SK-N-SH (cell line): ENCODE data around the gene EVL. TPM values are rescaled to one million over a fixed set of nuclear protein-coding genes. Genes with fewer than 3 reads are reported as not detected.

ENCODE experiments used
- CTCF ChIA-PET: fragments of 300-600, 350-600 bp; formaldehyde crosslinking; extraction: SDS; loops from one replicate; lab custom pipeline; 2021; lab: Yijun Ruan, JAX
- POLR2A ChIA-PET: fragments of 350-600 bp; sonication (Branson Sonifier 250); formaldehyde crosslinking; extraction: SDS; loops from one replicate; lab custom pipeline; 2020; ENCODE audit warnings: antibody characterized with exemption, inconsistent platforms; lab: Yijun Ruan, JAX
- DNase-seq: peaks from one replicate; pipeline ENCODE4 v3.0.0; 2012
- H2AFZ ChIP-seq: fragments of 200-600 bp; sonication (generic); 2 replicates; pipeline ENCODE4 v1.8.1; 2016; ENCODE audit warnings: antibody characterized with exemption, mild to moderate bottlenecking, low read depth
- H3F3A ChIP-seq: fragments of 200-600 bp; sonication (generic); replicated peaks from 2 replicates; pipeline ENCODE3; 2016; ENCODE audit warnings: antibody characterized with exemption, mild to moderate bottlenecking; ENCODE audit not compliant: insufficient read depth
- H3K27ac ChIP-seq, 2 experiments: fragments of 200-500 bp in 1 of 2; fragments of 200-600 bp in 1 of 2; sonication (Bioruptor generic) in 1 of 2; sonication (generic), shearing (Covaris generic) in 1 of 2; 2 replicates each; pipeline versions ENCODE4 v1.5.1 to v1.6.1; 2014 to 2016; ENCODE audit warnings: low read depth in 2 of 2, inconsistent platforms in 1 of 2, low read length in 1 of 2, mild to moderate bottlenecking in 1 of 2, mixed read lengths in 1 of 2
- H3K27me3 ChIP-seq: fragments of 200-600 bp; sonication (generic), shearing (Covaris generic); 2 replicates; pipeline ENCODE4 v1.6.1; 2016; ENCODE audit warnings: mixed run types; ENCODE audit not compliant: insufficient read depth
- H3K36me3 ChIP-seq, 2 experiments: fragments of 200-500 bp in 1 of 2; fragments of 200-600 bp in 1 of 2; sonication (Bioruptor generic) in 1 of 2; sonication (generic) in 1 of 2; replicated peaks in 1 of 2; 2 replicates each; pipeline versions ENCODE3 to v1.5.1; 2014 to 2016; ENCODE audit warnings: low read length in 1 of 2, mild to moderate bottlenecking in 1 of 2; ENCODE audit not compliant: insufficient read depth in 2 of 2, control insufficient read depth in 1 of 2
- H3K4me1 ChIP-seq, 2 experiments: fragments of 200-500 bp in 1 of 2; fragments of 200-600 bp in 1 of 2; sonication (Bioruptor generic) in 1 of 2; sonication (generic), shearing (Covaris generic) in 1 of 2; 2 replicates each; pipeline versions ENCODE4 v1.5.1 to v1.6.1; 2014 to 2016; ENCODE audit warnings: low read depth in 1 of 2, low read length in 1 of 2, mixed run types in 1 of 2; ENCODE audit not compliant: insufficient read depth in 2 of 2, control insufficient read depth in 1 of 2
- H3K4me2 ChIP-seq: fragments of 200-600 bp; sonication (generic), shearing (Covaris generic); 2 replicates; pipeline ENCODE4 v1.6.1; 2017; ENCODE audit warnings: mixed run types
- H3K4me3 ChIP-seq, 2 experiments: fragments of 200-500 bp in 1 of 2; fragments of 200-600 bp in 1 of 2; sonication (Bioruptor generic) in 1 of 2; sonication (generic), shearing (Covaris generic) in 1 of 2; 2 replicates each; pipeline versions ENCODE4 v1.5.1 to v1.8.1; 2014 to 2016; ENCODE audit warnings: low read depth in 2 of 2, inconsistent platforms in 1 of 2, low read length in 1 of 2, mild to moderate bottlenecking in 1 of 2, mixed read lengths in 1 of 2, moderate library complexity in 1 of 2
- H3K79me2 ChIP-seq: fragments of 200-600 bp; sonication (generic); 2 replicates; pipeline ENCODE4 v1.8.1; 2017; ENCODE audit warnings: mild to moderate bottlenecking; ENCODE audit not compliant: insufficient read depth
- H3K9ac ChIP-seq: fragments of 200-600 bp; sonication (generic); 2 replicates; pipeline ENCODE4 v1.6.1; 2017; ENCODE audit warnings: mixed run types
- H3K9me2 ChIP-seq: fragments of 200-600 bp; sonication (generic); 2 replicates; pipeline ENCODE4 v1.6.1; 2017; ENCODE audit warnings: mixed run types
- H3K9me3 ChIP-seq: fragments of 200-600 bp; sonication (generic); 2 replicates; pipeline ENCODE4 v1.6.1; 2017; ENCODE audit warnings: mixed run types, mild to moderate bottlenecking, moderate library complexity
- H4K20me1 ChIP-seq: fragments of 200-600 bp; sonication (generic); 2 replicates; pipeline ENCODE4 v1.6.1; 2017; ENCODE audit warnings: mild to moderate bottlenecking, mixed run types; ENCODE audit not compliant: insufficient read depth
- CHD2 ChIP-seq: fragments of 150-350 bp; IDR thresholded peaks from 2 replicates; pipeline ENCODE4 v1.6.1; 2018; ENCODE audit warnings: low read length; ENCODE audit not compliant: partially characterized antibody
- CTCF ChIP-seq: fragments of 200-600 bp; sonication (generic); IDR thresholded peaks from 2 replicates; pipeline ENCODE4 v1.6.1; 2017; ENCODE audit warnings: antibody characterized with exemption, mild to moderate bottlenecking, moderate library complexity
- ELF1 ChIP-seq: IDR thresholded peaks from 2 replicates; pipeline ENCODE4 v1.4.0; 2012
- FOSL2 ChIP-seq: IDR thresholded peaks from 2 replicates; pipeline ENCODE4 v1.4.0; 2012; ENCODE audit warnings: low read depth, mild to moderate bottlenecking, moderate library complexity, borderline replicate concordance
- FOXM1 ChIP-seq: IDR thresholded peaks from 2 replicates; pipeline ENCODE4 v1.4.0; 2012; ENCODE audit warnings: low read depth, mild to moderate bottlenecking
- GABPA ChIP-seq: IDR thresholded peaks from 2 replicates; pipeline ENCODE4 v1.4.0; 2012; ENCODE audit warnings: low read depth, mild to moderate bottlenecking
- GATA2 ChIP-seq: sonication (generic); formaldehyde crosslinking; IDR thresholded peaks from 2 replicates; pipeline ENCODE4 v1.5.0; 2020; ENCODE audit warnings: mild to moderate bottlenecking, missing genetic modification reagents
- JUND ChIP-seq: IDR thresholded peaks from 2 replicates; pipeline ENCODE4 v1.4.0; 2012
- MEF2A ChIP-seq: IDR thresholded peaks from 2 replicates; pipeline ENCODE4 v1.4.0; 2012; ENCODE audit warnings: low read depth, borderline replicate concordance
- MXI1 ChIP-seq: IDR thresholded peaks from 2 replicates; pipeline ENCODE4 v1.6.1; 2012; ENCODE audit warnings: mild to moderate bottlenecking, low read depth, low read length, improper control_type of control experiment
- NFIC ChIP-seq: IDR thresholded peaks from 2 replicates; pipeline ENCODE4 v1.4.0; 2012; ENCODE audit warnings: borderline replicate concordance
- NRF1 ChIP-seq: IDR thresholded peaks from 2 replicates; pipeline ENCODE4 v1.6.1; 2012; ENCODE audit warnings: low read depth, mild to moderate bottlenecking, low read length
- POLR2AphosphoS5 ChIP-seq: IDR thresholded peaks from 2 replicates; pipeline ENCODE4 v1.6.1; 2012; ENCODE audit warnings: low read depth, low read length
- RCOR1 ChIP-seq: fragments of 150-350 bp; IDR thresholded peaks from 2 replicates; pipeline ENCODE4 v1.6.1; 2017; ENCODE audit warnings: antibody characterized with exemption, low read length
- REST ChIP-seq: IDR thresholded peaks from 2 replicates; pipeline ENCODE4 v1.6.1; 2012; ENCODE audit warnings: mild to moderate bottlenecking, low read depth, low read length, moderate library complexity
- RFX5 ChIP-seq: IDR thresholded peaks from 2 replicates; pipeline ENCODE4 v1.6.1; 2012; ENCODE audit warnings: mild to moderate bottlenecking, improper control_type of control experiment, low read length
- SMC3 ChIP-seq: IDR thresholded peaks from 2 replicates; pipeline ENCODE4 v1.6.1; 2012; ENCODE audit warnings: low read depth, low read length, improper control_type of control experiment
- USF1 ChIP-seq: IDR thresholded peaks from 2 replicates; pipeline ENCODE4 v1.4.0; 2012; ENCODE audit warnings: low read depth, borderline replicate concordance
- WGBS: methylation state at CpG from one replicate; pipeline ENCODE4 v1.1.6; 2017; ENCODE audit warnings: low lambda C conversion rate; 5-methylcytosine and 5-hydroxymethylcytosine counted together
- polyA plus RNA-seq, 3 experiments: library from polyadenylated mRNA; depleted of rRNA; stranded (reverse); fragments of >200 nt; gene quantifications; 2 replicates each; pipeline ENCODE4 v1.2.3, GENCODE V29; 2012
- TF ChIP-seq, protein P1 (sequence below): IDR thresholded peaks from 2 replicates; pipeline ENCODE4 v1.4.0; 2012; ENCODE audit warnings: low read depth
- TF ChIP-seq, protein P2 (sequence below): IDR thresholded peaks from 2 replicates; pipeline ENCODE4; 2012
- TF ChIP-seq, protein P3 (sequence below): IDR thresholded peaks from 2 replicates; pipeline ENCODE4 v1.4.0; 2012; ENCODE audit warnings: low read depth, borderline replicate concordance

The EVL gene
- polyA plus RNA-seq, 1 of the 3 experiments (the other 2 are of a cell fraction): 36.5 TPM

GRCh38 chr14:100076606-100077005 lies 11.4 kb downstream of the EVL start:
- Histone ChIP-seq H3K4me1 (peaks cover 17 to 33% of the 10 kb centered on the region in 2 experiments), H3K9ac (no peak overlapping the region), H3F3A (peaks cover 7% of the 10 kb centered on the region), H3K9me2 (no peaks in the 10 kb centered on the region), H3K9me3 (no peaks in the 10 kb centered on the region), H3K27ac (no peak overlapping the region), H2AFZ (no peak overlapping the region), H3K4me2 (no peak overlapping the region), H4K20me1 (no peaks in the 10 kb centered on the region), H3K36me3 (no peaks in the 10 kb centered on the region), H3K4me3 (no peak overlapping the region), H3K79me2 (0 out of 2 replicates have a peak, but pooled peaks cover 3% of the 10 kb centered on the region), H3K27me3 (no peaks in the 10 kb centered on the region)
- ChIA-PET POLR2A (no interaction called here), CTCF (interaction anchor here (0.8 to 3.2 kb wide), 3 partner anchors 8 to 116 kb away, joined by 3 to 15 read pairs (median 3); no protein-coding TSS in a partner anchor)
- WGBS: 98% methylated on average over 7 of the region's 7 CpGs
- no peak for DNase-seq
- TF ChIP-seq, protein P1, sequence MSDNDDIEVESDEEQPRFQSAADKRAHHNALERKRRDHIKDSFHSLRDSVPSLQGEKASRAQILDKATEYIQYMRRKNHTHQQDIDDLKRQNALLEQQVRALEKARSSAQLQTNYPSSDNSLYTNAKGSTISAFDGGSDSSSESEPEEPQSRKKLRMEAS: no peak
- TF ChIP-seq SMC3: no peak
- no peak for TF ChIP-seq JUND
- TF ChIP-seq RCOR1: no peak
- no peak for TF ChIP-seq REST
- no peak for TF ChIP-seq GATA2 (CRISPR knock-in tag)
- no peak for TF ChIP-seq CHD2
- no peak for TF ChIP-seq MEF2A
- no peak for TF ChIP-seq MXI1
- no peak for TF ChIP-seq FOSL2

- Histone ChIP-seq H2AFZ (no peak overlapping the region), H3K4me3 (no peak overlapping the region), H3K4me2 (no peak overlapping the region), H3K9me3 (no peaks in the 10 kb centered on the region), H3K36me3 (no peaks in the 10 kb centered on the region), H3K79me2 (0 out of 2 replicates have a peak, but pooled peaks cover 3% of the 10 kb centered on the region), H3F3A (peaks cover 7% of the 10 kb centered on the region), H3K27ac (no peak overlapping the region), H3K4me1 (peaks cover 17 to 33% of the 10 kb centered on the region in 2 experiments), H3K27me3 (no peaks in the 10 kb centered on the region), H3K9me2 (no peaks in the 10 kb centered on the region), H3K9ac (no peak overlapping the region), H4K20me1 (no peaks in the 10 kb centered on the region)
- 97% methylated on average over 9 of the region's 9 CpGs for WGBS
- no peak for DNase-seq
- TF ChIP-seq FOXM1 (no peak), CTCF (no peak), ELF1 (no peak), RFX5 (no peak), POLR2AphosphoS5 (no peak), GABPA (no peak), USF1 (no peak), NFIC (no peak), NRF1 (no peak)
- TF ChIP-seq, protein P2, sequence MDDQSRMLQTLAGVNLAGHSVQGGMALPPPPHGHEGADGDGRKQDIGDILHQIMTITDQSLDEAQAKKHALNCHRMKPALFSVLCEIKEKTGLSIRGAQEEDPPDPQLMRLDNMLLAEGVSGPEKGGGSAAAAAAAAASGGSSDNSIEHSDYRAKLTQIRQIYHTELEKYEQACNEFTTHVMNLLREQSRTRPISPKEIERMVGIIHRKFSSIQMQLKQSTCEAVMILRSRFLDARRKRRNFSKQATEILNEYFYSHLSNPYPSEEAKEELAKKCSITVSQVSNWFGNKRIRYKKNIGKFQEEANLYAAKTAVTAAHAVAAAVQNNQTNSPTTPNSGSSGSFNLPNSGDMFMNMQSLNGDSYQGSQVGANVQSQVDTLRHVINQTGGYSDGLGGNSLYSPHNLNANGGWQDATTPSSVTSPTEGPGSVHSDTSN: no peak
- TF ChIP-seq, protein P3, sequence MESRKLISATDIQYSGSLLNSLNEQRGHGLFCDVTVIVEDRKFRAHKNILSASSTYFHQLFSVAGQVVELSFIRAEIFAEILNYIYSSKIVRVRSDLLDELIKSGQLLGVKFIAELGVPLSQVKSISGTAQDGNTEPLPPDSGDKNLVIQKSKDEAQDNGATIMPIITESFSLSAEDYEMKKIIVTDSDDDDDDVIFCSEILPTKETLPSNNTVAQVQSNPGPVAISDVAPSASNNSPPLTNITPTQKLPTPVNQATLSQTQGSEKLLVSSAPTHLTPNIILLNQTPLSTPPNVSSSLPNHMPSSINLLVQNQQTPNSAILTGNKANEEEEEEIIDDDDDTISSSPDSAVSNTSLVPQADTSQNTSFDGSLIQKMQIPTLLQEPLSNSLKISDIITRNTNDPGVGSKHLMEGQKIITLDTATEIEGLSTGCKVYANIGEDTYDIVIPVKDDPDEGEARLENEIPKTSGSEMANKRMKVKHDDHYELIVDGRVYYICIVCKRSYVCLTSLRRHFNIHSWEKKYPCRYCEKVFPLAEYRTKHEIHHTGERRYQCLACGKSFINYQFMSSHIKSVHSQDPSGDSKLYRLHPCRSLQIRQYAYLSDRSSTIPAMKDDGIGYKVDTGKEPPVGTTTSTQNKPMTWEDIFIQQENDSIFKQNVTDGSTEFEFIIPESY: no peak
- ChIA-PET CTCF (interaction anchor here (0.8 to 3.2 kb wide), 3 partner anchors 9 to 115 kb away, joined by 3 to 15 read pairs (median 3); no protein-coding TSS in a partner anchor), POLR2A (no interaction called here)
These were observed 12.2 kb downstream of the EVL start for GRCh38 chr14:100077441-100077840.
